DOHH2 (cell line): ENCODE measurements around the gene BTBD2.
A peak's percentile ranks its signal among the peaks of the same experiment; 100 is the strongest.

ENCODE experiments used
- H3F3A ChIP-seq: fragments of 200-600 bp; sonication (generic), shearing (Covaris generic); 2 replicates; pipeline ENCODE4 v1.6.0; 2016; ENCODE audit warnings: antibody characterized with exemption, mild to moderate bottlenecking; ENCODE audit not compliant: control insufficient read depth, insufficient read depth
- H3K27ac ChIP-seq: fragments of 200-600 bp; sonication (generic); 2 replicates; pipeline ENCODE4 v1.5.1; 2014; ENCODE audit warnings: low read depth, mild to moderate bottlenecking, low read length, moderate library complexity
- H3K27me3 ChIP-seq: fragments of 200-600 bp; sonication (generic); 2 replicates; pipeline ENCODE4 v1.6.1; 2014; ENCODE audit warnings: mild to moderate bottlenecking, low read length, mixed read lengths; ENCODE audit not compliant: control insufficient read depth
- H3K36me3 ChIP-seq: fragments of 200-600 bp; sonication (generic); 2 replicates; pipeline ENCODE4 v1.6.1; 2014; ENCODE audit warnings: mild to moderate bottlenecking, low read length, moderate library complexity, mixed read lengths; ENCODE audit not compliant: control insufficient read depth
- H3K4me1 ChIP-seq: fragments of 200-600 bp; sonication (generic); 2 replicates; pipeline ENCODE4 v1.6.1; 2014; ENCODE audit warnings: mild to moderate bottlenecking, low read length, mixed read lengths; ENCODE audit not compliant: control insufficient read depth
- H3K4me2 ChIP-seq: fragments of 200-600 bp; sonication (generic); 2 replicates; pipeline ENCODE4 v1.6.0; 2014; ENCODE audit warnings: mild to moderate bottlenecking, low read length, moderate library complexity
- H3K4me3 ChIP-seq: fragments of 200-600 bp; sonication (generic); 2 replicates; pipeline ENCODE4 v1.5.1; 2014; ENCODE audit warnings: mild to moderate bottlenecking, low read length, mixed read lengths
- H3K79me2 ChIP-seq: fragments of 200-600 bp; sonication (generic); 2 replicates; pipeline ENCODE4 v1.6.1; 2014; ENCODE audit warnings: mild to moderate bottlenecking, low read length, mixed read lengths; ENCODE audit not compliant: control insufficient read depth
- H3K9me2 ChIP-seq: fragments of 200-600 bp; sonication (generic); replicated peaks from 2 replicates; pipeline ENCODE4 v1.6.1; 2014; ENCODE audit warnings: mild to moderate bottlenecking, low read length, mixed read lengths; ENCODE audit not compliant: control insufficient read depth
- H3K9me3 ChIP-seq: fragments of 200-600 bp; sonication (generic); 2 replicates; pipeline ENCODE4 v1.6.1; 2014; ENCODE audit warnings: antibody characterized with exemption, low read length, mixed read lengths; ENCODE audit not compliant: control insufficient read depth, insufficient read depth
- H4K20me1 ChIP-seq: fragments of 200-600 bp; sonication (generic); 2 replicates; pipeline ENCODE4 v1.6.0; 2014; ENCODE audit warnings: low read depth, mild to moderate bottlenecking, antibody characterized with exemption, low read length, moderate library complexity; ENCODE audit not compliant: control insufficient read depth, insufficient read depth
- CTCF ChIP-seq: fragments of 200-600 bp; sonication (generic); IDR thresholded peaks from one replicate; pipeline ENCODE4 v1.5.1; 2014; ENCODE audit warnings: antibody characterized with exemption, mild to moderate bottlenecking, low read depth, low read length; ENCODE audit not compliant: poor library complexity, severe bottlenecking
- EZH2phosphoT487 ChIP-seq: fragments of 200-600 bp; sonication (generic); IDR thresholded peaks from 2 replicates; pipeline ENCODE4 v1.6.1; 2017; ENCODE audit warnings: borderline replicate concordance, mild to moderate bottlenecking, antibody characterized with exemption, low read length, moderate library complexity, mixed read lengths

Gene BTBD2

GRCh38 chr19:2061495-2062388 lies 46.2 kb upstream of the BTBD2 start:
- Histone ChIP-seq H3K79me2 (peaks cover 35% of the 10 kb centered on the region), H3K36me3 (no peaks in the 10 kb centered on the region; the same call in 1 of the 2 replicates), H3K9me3 (no peaks in the 10 kb centered on the region), H3K4me3 (peak overlapping the region; percentile 82), H3K4me2 (peak overlapping the region; percentile 80), H4K20me1 (no peaks in the 10 kb centered on the region), H3K27ac (peak overlapping the region; percentile 97), H3K9me2 (no peaks in the 10 kb centered on the region), H3K4me1 (peaks cover 88% of the 10 kb centered on the region), H3K27me3 (no peaks in the 10 kb centered on the region), H3F3A (peaks cover 51% of the 10 kb centered on the region)
- TF ChIP-seq EZH2phosphoT487 (no peak), CTCF (peak; percentile 57)

- Histone ChIP-seq H3K9me3 (no peaks in the 10 kb centered on the region), H3K4me3 (peak overlapping the region; percentile 82), H3F3A (peaks cover 46% of the 10 kb centered on the region), H3K4me2 (peak overlapping the region; percentile 80), H4K20me1 (no peaks in the 10 kb centered on the region), H3K4me1 (peaks cover 88% of the 10 kb centered on the region), H3K27ac (peak overlapping the region; percentile 97), H3K27me3 (no peaks in the 10 kb centered on the region), H3K79me2 (peaks cover 35% of the 10 kb centered on the region), H3K9me2 (no peaks in the 10 kb centered on the region), H3K36me3 (no peaks in the 10 kb centered on the region; the same call in 1 of the 2 replicates)
- TF ChIP-seq CTCF (no peak), EZH2phosphoT487 (no peak)
Measured at GRCh38 chr19:2060884-2061494, 45.5 kb upstream of the BTBD2 start.

GRCh38 chr19:2059422-2060201 lies 44.1 kb upstream of the BTBD2 start:
- no peaks in the 10 kb centered on the region for H4K20me1 ChIP-seq
- H3K4me1 ChIP-seq, result peaks cover 90% of the 10 kb centered on the region
- H3K79me2 ChIP-seq, result peaks cover 31% of the 10 kb centered on the region
- TF ChIP-seq CTCF (no peak), EZH2phosphoT487 (no peak)
- H3F3A ChIP-seq, result peaks cover 44% of the 10 kb centered on the region
- H3K36me3 ChIP-seq, result no peaks in the 10 kb centered on the region; the same call in 1 of the 2 replicates
- peak overlapping the region; percentile 82 for H3K4me3 ChIP-seq
- no peaks in the 10 kb centered on the region for H3K9me2 ChIP-seq
- peak overlapping the region; percentile 97 for H3K27ac ChIP-seq
- no peaks in the 10 kb centered on the region for H3K27me3 ChIP-seq
- H3K4me2 ChIP-seq, result peak overlapping the region; percentile 80
- no peaks in the 10 kb centered on the region for H3K9me3 ChIP-seq
